ENCODE data around the gene SENP2.

GRCh38 chr3:185583925-185584324, 2.2 kb upstream of the SENP2 start:
- no peak for TF ChIP-seq CTCF (conservative IDR thresholded peaks at IDR 0.05; ENCODE audit: low read depth in 2 of 2)
- TF ChIP-seq POLR2AphosphoS5 (IDR thresholded peaks at IDR 0.05; ENCODE audit: low read depth), result no peak
- TF ChIP-seq CREB1 (CRISPR knock-in tag; IDR thresholded peaks at IDR 0.05; ENCODE audit: low read depth), result no peak
- TF ChIP-seq EZH2phosphoT487 (IDR thresholded peaks at IDR 0.05; ENCODE audit: unreplicated experiment), result no peak
- TF ChIP-seq ETS1 (IDR thresholded peaks at IDR 0.05), result no peak
- TF ChIP-seq REST (IDR thresholded peaks at IDR 0.05; ENCODE audit: unreplicated experiment), result no peak
- no peak for TF ChIP-seq EZH2 (IDR thresholded peaks at IDR 0.05; ENCODE audit: low read depth, unreplicated experiment)
- TF ChIP-seq JUNB (IDR thresholded peaks at IDR 0.05; ENCODE audit: unreplicated experiment), result no peak
- no peak for TF ChIP-seq NANOG (IDR thresholded peaks at IDR 0.05; ENCODE audit: borderline replicate concordance)
- TF ChIP-seq ZNF114 (CRISPR knock-in tag; IDR thresholded peaks at IDR 0.05), result no peak

Data from GM23338 (cell line).